NCI-H2227 (cell line): Measurements from ENCODE around the gene FAM193B.

Experiments
- DNase-seq: peaks from one replicate; lab custom pipeline; 2025; ENCODE audit not compliant: unreplicated experiment; lab: John Stamatoyannopoulos, UW

The FAM193B gene

DNA sequence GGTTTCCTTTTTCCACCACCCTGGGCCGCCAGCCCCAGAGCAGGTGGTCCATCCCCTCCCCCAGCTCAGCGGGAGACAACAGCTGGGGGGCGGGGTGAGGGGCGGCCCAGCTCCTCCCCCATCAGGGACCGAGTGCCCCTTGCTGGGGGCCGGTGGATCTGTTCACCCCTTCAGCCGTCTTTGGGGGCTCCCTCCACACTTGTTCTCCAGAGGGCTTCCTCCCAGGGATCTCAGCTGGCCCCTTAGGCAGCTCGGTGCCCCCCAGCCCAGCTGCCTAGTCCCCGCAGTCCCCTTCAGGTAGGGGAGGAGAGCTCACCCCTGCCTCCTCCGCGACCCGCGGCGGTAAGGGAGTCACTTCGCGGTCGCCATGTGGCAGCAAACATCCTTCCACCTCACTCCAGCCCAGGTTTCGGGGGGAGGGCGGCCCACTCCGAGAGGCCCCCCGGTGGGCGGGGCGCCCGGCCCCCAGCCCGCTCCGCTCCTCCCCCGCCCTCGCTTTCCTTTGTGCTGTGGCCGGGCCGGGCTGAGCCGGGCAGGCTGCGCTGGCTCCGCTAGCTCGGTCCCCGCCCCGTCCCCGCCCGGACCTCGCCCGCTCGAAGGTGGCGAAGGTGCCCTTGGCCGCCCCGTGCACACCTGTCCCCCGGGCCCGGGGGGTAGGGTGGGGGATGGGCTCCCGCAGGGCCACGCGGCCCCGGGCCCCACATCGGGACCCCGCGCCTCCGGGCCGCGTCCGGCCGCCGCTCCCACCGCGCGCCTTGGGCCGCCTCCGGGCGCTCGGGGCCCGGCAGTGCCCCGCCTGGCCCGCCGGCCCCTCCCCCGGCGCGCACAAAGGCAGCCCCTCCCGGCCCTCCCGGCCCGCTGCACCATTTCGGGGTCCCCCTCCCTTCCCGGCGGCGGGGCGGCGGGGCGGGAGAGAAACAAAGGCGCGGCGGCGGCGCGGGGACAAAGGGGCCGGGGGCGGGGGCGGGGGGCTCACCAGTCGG lies 81.6 kb downstream of the FAM193B start:
- peak; percentile 76 for DNase-seq

DNA sequence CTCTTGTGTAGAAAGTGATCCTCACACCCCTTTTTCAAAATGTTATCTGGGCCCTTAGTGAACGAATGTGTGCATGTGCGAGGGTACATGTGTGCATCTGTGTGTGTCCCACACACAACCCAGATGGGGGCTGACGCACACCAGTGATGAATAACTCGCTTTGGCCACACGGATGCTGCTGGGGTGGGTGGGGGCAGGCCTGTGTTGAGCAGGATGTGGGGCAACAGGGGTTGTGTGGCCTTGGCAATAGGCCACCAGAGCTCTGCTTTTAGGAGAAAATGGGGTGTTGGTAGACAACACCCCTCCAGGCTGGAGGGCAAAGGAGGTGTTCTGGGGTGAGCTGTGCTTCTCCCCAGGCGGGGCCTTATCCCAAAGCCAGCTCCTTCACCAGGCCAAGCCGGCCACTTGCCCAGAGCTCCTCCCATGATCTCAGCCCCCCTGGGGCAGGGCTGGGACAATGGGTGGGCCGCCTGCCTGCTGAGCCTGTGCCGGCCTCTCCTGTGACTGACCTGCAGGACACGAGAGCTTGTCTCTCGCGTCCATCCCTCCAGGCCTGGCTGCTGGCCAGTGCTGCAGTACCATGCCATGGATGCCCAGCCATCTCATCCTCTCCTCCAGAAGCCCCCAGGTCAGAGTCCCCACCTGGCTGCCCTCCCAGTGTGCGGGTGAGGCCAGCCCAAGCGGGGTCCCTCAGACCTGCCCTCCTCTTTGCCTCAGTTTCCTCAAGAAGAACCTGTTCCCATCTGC lies 82.6 kb downstream of the FAM193B start:
- no peak for DNase-seq

DNA sequence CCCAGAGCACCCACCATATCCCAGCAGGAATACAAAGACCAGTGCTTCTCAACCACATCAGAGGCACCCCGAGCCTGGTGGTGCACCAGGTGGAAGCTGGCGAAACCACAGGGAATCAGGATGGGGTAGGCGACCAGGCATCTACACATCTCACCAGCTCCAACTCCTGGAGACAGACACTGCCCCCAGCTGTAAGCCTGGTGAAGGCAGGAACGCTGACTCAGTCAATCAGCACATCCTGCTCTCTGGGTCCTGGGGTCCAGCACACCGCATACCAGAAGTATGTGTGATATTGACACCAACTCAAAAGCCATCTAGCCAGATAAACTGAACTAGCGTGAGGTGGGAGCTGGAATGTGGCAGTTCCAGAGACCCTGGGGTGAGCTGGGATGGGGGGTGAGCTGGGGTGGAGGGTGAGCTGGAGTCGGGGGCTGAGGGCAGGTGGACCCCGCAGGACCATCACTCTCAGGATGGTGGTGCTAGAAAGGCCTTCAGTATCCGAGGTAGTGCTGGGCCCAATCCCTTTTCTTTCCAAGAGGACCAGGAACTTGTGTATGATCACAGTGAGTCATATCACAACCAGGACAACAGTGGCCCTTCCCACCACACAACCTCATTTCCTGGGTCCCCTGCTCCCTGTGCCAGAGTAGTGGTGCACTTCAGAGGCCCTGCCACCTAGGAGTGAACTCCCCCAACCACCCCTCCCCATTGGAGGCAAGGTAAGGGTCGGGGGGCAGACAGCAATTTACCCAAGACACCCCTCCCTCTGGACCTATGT lies 83.4 kb downstream of the FAM193B start:
- DNase-seq, result no peak
